Posterior cingulate gyrus (tissue), 11 donors: ENCODE data around the gene TLR9.
A peak's percentile ranks its signal among the peaks of the same experiment; 100 is the strongest.

Source experiments
- DNase-seq, 10 donors: peaks; one replicate each; pipeline versions ENCODE4 v3.0.0 to v3.0.0-alpha.2; 2020 to 2021; ENCODE audit warnings: mixed read lengths in 3 of 10
- intact Hi-C: fragments of 100-400 bp; cut with DNase I; formaldehyde crosslinking; loops from one replicate; pipeline ENCODE4 v1.15.1; 2023

The TLR9 gene

DNA sequence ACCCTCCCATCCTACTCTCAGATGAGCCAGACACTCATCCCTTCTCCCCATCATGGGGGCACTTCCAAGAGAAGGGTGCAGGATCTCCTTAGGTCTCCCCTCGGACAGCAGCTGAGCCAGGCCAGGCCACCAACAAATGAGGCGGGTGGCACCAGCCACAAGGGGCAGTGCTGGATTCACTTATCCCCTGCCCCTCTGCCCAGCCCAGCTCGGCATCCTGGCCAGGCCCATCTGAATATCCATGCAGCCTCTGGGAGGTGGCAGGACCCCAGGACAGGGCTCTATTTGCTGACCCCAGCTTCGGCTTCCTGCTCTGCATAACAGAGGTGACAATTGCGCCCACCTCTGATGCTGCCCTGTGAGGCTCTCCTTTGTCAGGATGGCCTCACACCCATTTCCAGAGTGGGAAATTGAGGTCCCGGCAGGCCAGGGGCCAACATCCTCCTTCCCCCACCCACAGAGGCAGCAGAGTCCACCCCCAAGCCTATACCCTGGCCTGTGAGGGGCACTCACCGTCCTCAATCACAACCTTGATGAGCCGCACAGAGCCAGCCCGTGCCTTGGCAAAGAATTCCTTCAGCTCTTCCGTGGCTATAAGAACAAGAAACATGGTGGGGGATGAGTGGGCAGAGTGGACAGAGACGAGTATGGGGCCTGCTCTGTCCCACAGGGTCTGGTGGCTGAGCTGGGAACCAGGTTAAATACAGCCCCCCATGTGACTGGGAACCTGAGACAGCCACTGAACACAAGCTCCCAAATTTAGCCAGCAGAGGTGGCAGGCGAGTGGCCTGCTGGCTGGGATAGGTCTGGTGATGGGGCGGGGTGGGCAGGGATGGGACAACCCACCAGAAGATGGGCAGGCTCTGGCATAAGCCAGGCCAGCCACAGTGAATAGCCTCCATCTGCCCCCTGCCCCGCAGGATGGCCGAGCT lies 9.3 kb upstream of the TLR9 start:
- peak in 2 of 10 donors; percentile 77 for DNase-seq
- intact Hi-C loops, result loop anchor here (5.0 kb wide), 1 partner anchor 103 kb away; no protein-coding TSS in a partner anchor

DNA sequence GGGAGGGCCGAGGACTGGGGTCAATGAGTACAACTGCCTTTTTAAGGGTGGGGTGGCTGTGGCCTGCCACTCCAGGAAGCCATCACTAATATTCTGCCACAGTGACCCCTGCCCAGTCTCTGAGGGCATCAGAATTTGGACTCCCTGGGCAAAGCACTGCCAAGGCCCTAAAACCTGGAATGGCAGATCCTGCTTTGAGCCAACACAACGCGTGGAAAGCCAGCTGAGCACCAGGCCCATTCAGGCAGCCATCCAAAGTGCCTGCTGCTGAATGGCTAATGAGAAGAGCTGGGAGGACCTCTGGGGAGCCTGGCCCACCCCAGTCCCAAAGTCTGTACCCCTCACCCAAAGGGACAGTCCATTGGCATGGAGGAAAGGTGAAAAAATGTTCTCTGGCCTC lies 8.5 kb upstream of the TLR9 start:
- intact Hi-C loops, result loop anchor here (5.0 kb wide), 1 partner anchor 103 kb away; no protein-coding TSS in a partner anchor
- peak in 4 of 10 donors; percentile 55 to 91 (median 88) for DNase-seq

DNA sequence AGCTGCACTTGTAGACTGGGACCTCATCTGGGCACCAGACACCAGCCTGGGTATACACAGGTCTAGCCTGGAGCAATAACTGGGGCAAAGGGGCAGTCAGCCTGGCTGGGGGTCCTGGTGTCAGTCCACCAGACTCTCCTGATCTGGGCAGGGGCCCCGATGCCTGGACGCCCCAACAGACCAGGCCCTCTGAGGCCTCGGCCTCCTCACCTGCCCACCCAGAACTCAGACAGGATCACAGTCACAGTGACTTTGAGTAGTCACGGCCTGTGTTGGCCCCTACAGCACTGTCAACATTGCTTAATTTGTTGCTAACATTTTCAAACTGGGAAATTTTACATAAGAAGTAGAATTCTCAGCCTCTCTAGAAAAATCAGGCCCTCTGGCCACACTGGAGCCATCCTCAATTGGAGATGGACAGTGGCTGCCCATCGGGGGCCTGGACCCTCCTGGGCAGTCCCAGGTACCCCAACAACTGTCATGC lies 7.7 kb upstream of the TLR9 start:
- intact Hi-C loops, result loop anchor here (5.0 kb wide), 1 partner anchor 104 kb away; no protein-coding TSS in a partner anchor
- DNase-seq, result peak in 2 of 10 donors; percentile 75 to 78

DNA sequence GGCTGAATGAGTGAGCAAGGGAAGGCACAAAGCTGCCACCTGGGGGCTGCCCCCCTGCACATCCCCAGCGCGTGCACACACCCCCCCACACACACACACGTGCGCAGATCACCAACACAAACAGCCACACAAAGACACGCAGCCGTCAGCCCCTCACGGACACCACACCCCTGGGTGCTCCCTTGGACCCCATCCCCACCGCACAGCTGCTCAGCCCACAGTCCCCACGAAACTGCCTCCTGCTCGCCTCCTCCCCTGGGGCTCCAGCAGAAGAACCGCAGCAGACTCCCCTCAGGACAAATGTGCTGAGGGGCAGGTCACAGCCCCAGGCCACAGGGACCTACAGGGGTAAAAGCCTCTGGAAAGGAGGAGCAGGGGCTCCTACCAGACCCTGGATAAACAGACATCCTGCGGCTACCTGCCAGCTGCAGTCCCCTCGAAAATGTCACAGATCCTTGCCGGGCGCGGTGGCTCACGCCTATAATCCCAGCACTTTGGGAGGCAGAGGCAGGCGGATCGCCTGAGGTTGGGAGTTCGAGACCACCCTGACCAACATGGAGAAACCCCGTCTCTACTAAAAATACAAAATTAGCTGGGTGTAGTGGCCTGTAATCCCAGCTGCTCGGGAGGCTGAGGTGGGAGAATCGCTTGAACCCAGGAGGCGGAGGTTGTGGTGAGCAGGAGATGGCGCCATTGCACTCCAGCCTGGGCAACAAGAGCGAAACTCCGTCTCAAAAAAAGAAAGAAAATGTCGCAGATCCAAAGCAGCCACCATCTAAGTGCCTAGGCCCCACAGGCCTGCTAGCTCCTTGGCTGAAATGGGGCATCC lies 7.0 kb upstream of the TLR9 start:
- intact Hi-C loops, result loop anchor here (5.0 kb wide), 1 partner anchor 105 kb away; no protein-coding TSS in a partner anchor
- peak in 2 of 10 donors; percentile 76 to 77 for DNase-seq

DNA sequence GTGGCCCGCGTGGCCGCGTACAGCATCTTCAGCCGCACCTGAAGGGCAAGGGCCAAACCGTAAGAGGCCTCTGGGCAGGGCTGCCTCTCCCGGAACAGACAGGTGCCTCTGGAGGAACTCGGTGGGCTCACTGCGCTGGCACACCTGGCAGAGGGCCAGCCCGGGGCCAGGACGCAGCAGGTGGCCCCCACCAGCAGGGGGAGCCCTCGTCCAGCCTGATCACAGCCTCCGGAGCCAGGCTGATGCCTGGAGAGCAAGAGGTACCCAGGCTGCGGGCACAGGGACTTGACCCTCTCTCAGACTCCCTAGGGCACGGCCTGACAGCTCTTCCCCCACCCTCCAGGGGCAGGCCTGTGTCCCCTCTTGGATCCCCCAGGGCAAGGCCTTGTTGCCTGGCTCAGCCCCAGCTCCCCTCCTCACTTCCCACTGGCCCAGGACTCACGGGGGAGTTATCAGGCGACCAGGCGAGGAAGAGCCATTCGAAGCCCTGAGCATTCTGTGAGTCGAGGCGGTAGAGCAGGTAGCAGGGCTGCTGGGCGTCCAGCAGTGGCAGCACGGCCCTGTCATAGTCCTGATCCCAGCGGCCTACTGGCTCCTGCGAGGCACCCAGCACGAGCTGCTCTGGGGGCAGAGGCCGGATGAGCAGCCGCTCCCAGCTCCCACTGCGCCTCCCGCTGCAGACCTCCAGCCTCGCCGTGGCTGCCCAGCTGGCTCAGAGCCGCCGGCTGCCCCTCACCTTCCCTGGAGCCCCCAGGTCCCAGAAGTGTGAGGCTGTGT lies 6.2 kb upstream of the TLR9 start:
- intact Hi-C loops, result loop anchor here (5.0 kb wide), 1 partner anchor 106 kb away; no protein-coding TSS in a partner anchor
- peak in 6 of 10 donors; percentile 51 to 94 (median 74) for DNase-seq

DNA sequence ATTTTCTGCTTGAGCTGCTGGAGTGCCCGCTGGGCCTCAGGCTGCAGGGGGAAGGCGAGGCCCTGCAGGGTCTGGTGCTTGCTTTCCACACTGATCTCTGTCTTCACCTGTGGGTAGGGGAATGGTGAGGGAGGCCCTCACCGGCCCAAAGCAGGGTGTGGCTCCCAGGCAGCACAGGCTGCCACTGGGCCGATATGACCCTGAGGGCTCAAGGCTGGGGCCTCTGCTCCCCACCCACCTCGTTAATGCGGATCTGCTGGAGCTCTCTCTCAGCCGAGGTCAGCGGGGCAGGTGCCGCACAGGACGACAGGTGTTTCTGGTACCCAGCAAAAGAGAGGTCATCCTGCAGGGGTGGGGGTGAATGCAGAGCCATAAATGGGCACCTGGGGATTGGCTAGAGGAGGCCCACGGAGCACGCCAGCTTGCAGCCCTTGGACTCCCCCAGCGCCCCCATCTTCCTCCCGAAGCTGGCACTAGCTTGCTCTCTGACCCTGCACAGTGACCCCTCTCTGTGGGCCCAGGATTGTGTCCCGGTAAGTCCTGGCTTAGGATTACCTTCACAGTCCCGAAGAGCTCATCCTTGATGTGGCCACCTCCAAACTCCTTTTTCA lies 5.5 kb upstream of the TLR9 start:
- intact Hi-C loops, result loop anchor here (5.0 kb wide), 1 partner anchor 106 kb away; no protein-coding TSS in a partner anchor
- peak in 2 of 10 donors; percentile 43 to 81 for DNase-seq

- intact Hi-C loops, result loop anchor here (5.0 kb wide), 1 partner anchor 107 kb away; no protein-coding TSS in a partner anchor
These were observed 5.0 kb upstream of the TLR9 start for GRCh38 chr3:52230461-52230860.

GRCh38 chr3:52229656-52230055 lies 4.2 kb upstream of the TLR9 start:
- DNase-seq, result peak in 2 of 10 donors; percentile 65 to 71
- intact Hi-C loops, result loop anchor here (5.0 kb wide), 1 partner anchor 108 kb away; no protein-coding TSS in a partner anchor

More at GRCh38 chr3:52230461-52230860, 5.0 kb upstream of the TLR9 start:
- DNase-seq, result peak in 1 of 10 donors; percentile 57

DNA sequence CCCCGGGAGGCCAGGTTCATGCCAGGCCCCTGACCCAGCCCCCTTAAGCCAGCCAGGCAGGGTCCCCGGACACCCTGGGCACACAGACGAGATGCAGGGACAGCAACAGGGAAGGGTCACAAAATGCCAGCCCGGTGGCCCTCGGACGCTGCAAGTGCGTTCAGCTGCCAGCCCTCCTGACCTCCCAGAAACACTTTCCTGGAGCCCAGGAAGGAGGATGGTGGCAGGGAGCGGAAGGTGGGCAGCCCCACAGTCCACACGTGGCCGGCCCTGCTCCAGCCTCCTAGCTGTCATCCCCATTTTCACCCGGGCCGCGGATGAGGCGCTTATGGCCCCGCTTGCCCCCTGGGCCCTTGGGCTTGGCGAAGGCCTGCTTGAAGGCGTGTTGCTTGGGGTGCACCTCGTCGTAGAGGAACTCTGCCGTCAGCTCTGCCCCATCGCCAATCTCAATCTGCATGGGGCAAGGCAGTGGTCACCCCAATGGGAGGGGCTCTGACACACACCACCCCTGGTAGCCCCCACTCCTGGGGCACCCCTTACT lies 3.4 kb upstream of the TLR9 start:
- intact Hi-C loops, result no loop called here
- peak in 2 of 10 donors; percentile 55 to 78 for DNase-seq

DNA sequence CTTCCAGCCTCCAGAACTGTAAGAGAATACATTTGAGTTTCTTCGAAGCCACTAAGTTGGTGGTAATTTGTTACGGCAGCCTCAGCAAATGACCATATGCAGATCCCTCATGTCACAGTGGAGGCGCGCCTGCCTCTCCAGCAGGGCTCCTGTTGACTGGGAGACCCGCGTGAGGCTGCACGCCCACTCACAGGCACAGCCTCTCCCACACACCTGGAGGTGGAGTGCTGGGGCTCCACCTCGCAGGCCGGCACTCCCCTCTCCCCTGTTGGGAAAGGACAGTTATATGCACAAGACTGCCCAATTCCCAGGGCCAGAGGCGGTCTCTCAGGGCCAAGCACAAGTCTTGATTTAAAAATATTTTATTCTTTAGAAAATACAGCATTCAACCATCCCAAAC lies 2.8 kb upstream of the TLR9 start:
- DNase-seq, result peak in 2 of 10 donors; percentile 71 to 82

GRCh38 chr3:52227766-52228165 lies 2.3 kb upstream of the TLR9 start:
- intact Hi-C loops, result no loop called here
- peak in 1 of 10 donors; percentile 12 for DNase-seq

More for the DNA sequence above, 2.8 kb upstream of the TLR9 start:
- intact Hi-C loops, result no loop called here

DNA sequence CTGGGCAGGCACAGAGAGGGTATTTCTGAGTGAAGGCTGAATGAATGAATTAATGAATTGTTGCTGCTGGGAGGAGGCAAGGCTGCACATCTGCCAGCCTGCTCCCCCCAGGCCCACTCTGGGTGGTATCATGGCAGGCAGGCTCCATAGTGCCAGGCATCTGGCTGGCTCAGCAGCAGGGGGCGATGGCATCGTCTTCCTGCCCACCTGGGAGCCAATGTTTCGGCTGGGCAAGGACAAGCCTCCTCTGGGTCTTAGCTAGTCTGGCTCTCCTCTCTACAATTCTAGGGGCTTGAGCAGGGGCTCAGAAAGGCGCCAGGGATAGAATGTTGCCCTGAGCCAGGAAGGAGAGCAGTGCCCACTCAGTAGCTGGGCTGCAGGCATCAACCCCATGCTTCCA lies 1.7 kb upstream of the TLR9 start:
- intact Hi-C loops, result no loop called here
- DNase-seq, result peak in 2 of 10 donors; percentile 45 to 78

DNA sequence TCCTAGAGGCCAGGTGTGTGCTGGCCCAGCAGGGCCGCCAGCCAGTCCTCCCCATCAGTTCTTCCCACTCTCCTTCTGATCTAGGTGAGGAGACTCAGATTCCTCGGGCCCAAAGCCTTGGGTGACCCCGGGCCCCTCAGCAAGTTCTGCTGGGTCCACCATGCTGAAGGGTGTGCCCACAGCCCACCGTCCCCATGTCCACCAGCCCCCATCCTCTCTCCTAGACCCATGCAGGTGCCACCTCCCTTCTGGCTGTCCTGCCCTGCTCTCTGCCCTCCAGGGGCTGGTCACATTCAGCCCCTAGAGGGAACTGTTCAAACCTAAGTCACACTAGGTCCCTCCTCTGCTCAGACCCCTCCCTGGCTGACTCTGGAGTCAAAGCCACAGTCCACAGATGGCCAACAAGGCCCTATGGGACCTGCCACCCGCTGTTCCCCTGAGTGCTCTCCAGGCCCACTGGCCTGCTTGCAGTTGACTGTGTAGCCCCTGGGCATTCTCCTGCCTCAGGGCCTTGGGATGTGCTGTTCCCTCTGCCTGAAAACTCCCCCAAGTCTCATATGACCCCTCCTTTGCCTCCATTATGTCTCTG lies 878 bp upstream of the TLR9 start:
- intact Hi-C loops, result no loop called here
- peak in 2 of 10 donors; percentile 53 to 65 for DNase-seq

DNA sequence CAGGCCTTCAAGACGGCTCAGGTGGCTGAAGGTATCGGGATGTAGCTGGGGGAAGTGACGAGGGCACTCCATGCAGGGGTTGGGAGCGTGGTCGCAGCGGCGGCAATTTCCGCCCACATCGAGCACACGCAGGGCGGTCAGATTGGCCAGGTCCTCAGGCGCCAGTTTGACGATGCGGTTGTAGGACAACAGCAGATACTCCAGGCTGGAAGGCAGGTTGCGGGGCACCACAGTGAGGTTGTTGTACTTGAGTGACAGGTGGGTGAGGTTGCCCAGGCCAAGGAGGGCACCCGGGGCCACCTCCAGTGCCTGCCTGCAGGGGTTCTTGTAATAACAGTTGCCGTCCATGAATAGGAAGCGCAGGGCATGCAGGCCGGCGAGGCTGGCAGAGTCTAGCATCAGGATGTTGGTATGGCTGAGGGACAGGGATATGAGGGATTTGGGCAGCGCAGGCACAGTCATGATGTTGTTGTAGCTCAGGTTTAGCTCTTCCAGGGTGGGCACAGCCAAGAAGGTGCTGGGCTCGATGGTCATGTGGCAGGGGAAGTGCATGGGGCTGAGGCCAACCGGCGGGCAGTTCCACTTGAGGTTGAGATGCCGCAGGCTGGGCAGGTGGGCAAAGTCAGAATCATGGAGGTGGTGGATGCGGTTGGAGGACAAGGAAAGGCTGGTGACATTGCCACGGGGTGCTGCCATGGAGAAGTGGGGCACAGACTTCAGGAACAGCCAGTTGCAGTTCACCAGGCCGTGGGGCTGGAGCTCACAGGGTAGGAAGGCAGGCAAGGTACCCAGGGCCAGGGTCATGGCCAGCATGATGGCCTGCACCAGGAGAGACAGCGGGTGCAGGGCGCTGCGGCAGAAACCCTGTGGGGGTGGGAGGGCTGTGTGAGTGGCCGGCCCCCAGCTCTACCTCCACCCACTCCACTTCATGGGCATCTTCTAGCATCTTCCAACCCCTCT lies 1.7 kb downstream of the TLR9 start:
- intact Hi-C loops, result loop anchor here (5.0 kb wide), 1 partner anchor 119 kb away; no protein-coding TSS in a partner anchor
- DNase-seq, result peak in 2 of 10 donors; percentile 75 to 77

DNA sequence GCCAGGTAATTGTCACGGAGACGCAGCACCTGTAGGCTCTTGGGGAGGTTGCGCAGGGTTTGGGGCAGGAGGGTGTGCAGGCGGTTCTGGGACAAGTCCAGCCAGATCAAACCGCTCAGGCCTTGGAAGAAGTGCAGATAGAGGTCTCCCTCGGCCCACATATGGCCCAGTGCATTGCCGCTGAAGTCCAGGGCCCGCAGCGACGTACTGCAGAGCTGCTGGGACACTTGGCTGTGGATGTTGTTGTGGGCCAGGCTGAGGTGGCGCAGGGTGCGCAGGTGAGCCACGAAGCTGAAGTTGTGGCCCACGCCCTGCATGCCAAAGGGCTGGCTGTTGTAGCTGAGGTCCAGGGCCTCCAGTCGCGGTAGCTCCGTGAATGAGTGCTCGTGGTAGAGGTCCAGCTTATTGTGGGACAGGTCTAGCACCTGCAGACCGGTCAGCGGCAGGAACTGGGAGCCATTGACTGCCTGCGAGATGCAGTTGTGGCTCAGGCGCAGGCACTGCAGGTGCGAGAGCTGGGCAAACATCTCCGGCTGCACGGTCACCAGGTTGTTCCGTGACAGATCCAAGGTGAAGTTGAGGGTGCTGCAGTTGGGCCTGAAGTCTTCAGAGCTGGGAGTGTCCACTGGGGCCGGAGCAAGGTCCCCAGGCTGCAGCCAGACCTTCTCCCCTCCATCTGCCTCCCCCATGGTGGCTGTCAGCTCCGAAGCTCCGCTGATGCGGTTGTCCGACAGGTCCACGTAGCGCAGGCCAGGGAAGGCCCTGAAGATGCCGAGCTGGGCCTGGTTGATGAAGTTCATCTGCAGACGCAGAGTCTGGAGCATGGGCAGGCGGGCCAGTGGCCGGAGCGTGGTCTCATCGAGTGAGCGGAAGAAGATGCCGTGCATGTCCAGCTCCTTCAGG lies 2.9 kb downstream of the TLR9 start:
- intact Hi-C loops, result loop anchor here (5.0 kb wide), 1 partner anchor 120 kb away; no protein-coding TSS in a partner anchor

More for the DNA sequence above, 2.9 kb downstream of the TLR9 start:
- DNase-seq, result peak in 2 of 10 donors; percentile 75 to 76
